Skeletal muscle tissue (tissue), 4 donors: ENCODE measurements around the gene TNIK. TPM values are rescaled to one million over a fixed set of nuclear protein-coding genes. Genes with fewer than 3 reads are reported as not detected.
"Not testable (repeated sequence)": the region's sequence is repeated elsewhere in the genome, so short reads cannot be mapped to it uniquely, and the experiment has no call there.

Source experiments
- H3K27ac ChIP-seq: one replicate; pipeline ENCODE4 v1.7.0; 2013; ENCODE audit warnings: mild to moderate bottlenecking, low read depth, low read length, inconsistent platforms
- H3K27me3 ChIP-seq, 3 donors: one replicate each; pipeline ENCODE4 v1.7.0; 2013; ENCODE audit warnings: low read length in 3 of 3; ENCODE audit not compliant: control insufficient read depth in 3 of 3, insufficient read depth in 3 of 3
- H3K36me3 ChIP-seq, 3 donors: one replicate each; pipeline ENCODE4 v1.7.0; 2013; ENCODE audit warnings: low read length in 3 of 3; ENCODE audit not compliant: control insufficient read depth in 3 of 3, insufficient read depth in 3 of 3
- H3K4me1 ChIP-seq, 3 donors: one replicate each; pipeline ENCODE4 v1.7.0; 2013; ENCODE audit warnings: low read length in 3 of 3, mild to moderate bottlenecking in 3 of 3; ENCODE audit not compliant: control insufficient read depth in 3 of 3, insufficient read depth in 3 of 3
- H3K4me3 ChIP-seq, 3 donors: one replicate each; pipeline ENCODE4 v1.7.0; 2013; ENCODE audit warnings: low read length in 3 of 3
- H3K9ac ChIP-seq, 3 donors: one replicate each; pipeline ENCODE4 v1.7.0; 2013; ENCODE audit warnings: low read length in 3 of 3, mild to moderate bottlenecking in 3 of 3, moderate library complexity in 2 of 3, low read depth in 1 of 3
- H3K9me3 ChIP-seq, 3 donors: one replicate each; pipeline ENCODE4 v1.7.0; 2013; ENCODE audit warnings: low read length in 3 of 3; ENCODE audit not compliant: control insufficient read depth in 3 of 3
- total RNA-seq: library from RNA; depleted of rRNA; stranded (reverse); fragments of >200 nt; gene quantifications from one replicate; pipeline ENCODE4 v1.2.3, GENCODE V29; 2014
- donor health status: Osteomylitis.

The TNIK gene
- total RNA-seq, 1 donor from 2014 or later: 31.3 TPM

- not testable (repeated sequence) for H3K4me3 ChIP-seq, H3K27ac ChIP-seq, H3K9me3 ChIP-seq, H3K4me1 ChIP-seq, H3K9ac ChIP-seq, H3K36me3 ChIP-seq, H3K27me3 ChIP-seq
Measured at GRCh38 chr3:171241655-171242054, 218.6 kb downstream of the TNIK start.

- H3K36me3 ChIP-seq: no peaks in the 10 kb centered on the region
- no peak overlapping the region for H3K9ac ChIP-seq
- H3K4me1 ChIP-seq: peaks cover 3 to 17% (median 6%) of the 10 kb centered on the region in 3 donors
- no peaks in the 10 kb centered on the region for H3K27me3 ChIP-seq
- no peak overlapping the region for H3K27ac ChIP-seq
- H3K4me3 ChIP-seq: no peak overlapping the region
- no peaks in the 10 kb centered on the region for H3K9me3 ChIP-seq
Measured at GRCh38 chr3:171240504-171240835, 219.7 kb downstream of the TNIK start.

GRCh38 chr3:171239757-171240503 is 220.3 kb downstream of the TNIK start:
- no peak overlapping the region for H3K4me3 ChIP-seq
- no peak overlapping the region for H3K9ac ChIP-seq
- H3K36me3 ChIP-seq: no peaks in the 10 kb centered on the region
- no peaks in the 10 kb centered on the region for H3K9me3 ChIP-seq
- no peaks in the 10 kb centered on the region for H3K27me3 ChIP-seq
- H3K4me1 ChIP-seq: peaks cover 3 to 17% (median 6%) of the 10 kb centered on the region in 3 donors
- H3K27ac ChIP-seq: no peak overlapping the region

GRCh38 chr3:171237009-171237385 is 223.2 kb downstream of the TNIK start:
- Histone ChIP-seq H3K36me3 (no peaks in the 10 kb centered on the region), H3K9me3 (no peaks in the 10 kb centered on the region), H3K27ac (no peak overlapping the region), H3K27me3 (no peaks in the 10 kb centered on the region), H3K4me3 (no peak overlapping the region), H3K9ac (no peak overlapping the region), H3K4me1 (peaks cover 8 to 29% (median 9%) of the 10 kb centered on the region in 3 donors)

GRCh38 chr3:171236265-171237008 is 223.8 kb downstream of the TNIK start:
- Histone ChIP-seq H3K27me3 (no peaks in the 10 kb centered on the region), H3K36me3 (no peaks in the 10 kb centered on the region), H3K9me3 (no peaks in the 10 kb centered on the region), H3K27ac (no peak overlapping the region), H3K4me1 (peaks cover 8 to 29% (median 9%) of the 10 kb centered on the region in 3 donors), H3K9ac (no peak overlapping the region), H3K4me3 (no peak overlapping the region)

GRCh38 chr3:171234298-171235010 is 225.8 kb downstream of the TNIK start:
- no peaks in the 10 kb centered on the region for H3K36me3 ChIP-seq
- no peaks in the 10 kb centered on the region for H3K9me3 ChIP-seq
- H3K4me3 ChIP-seq: no peak overlapping the region
- no peak overlapping the region for H3K9ac ChIP-seq
- H3K27me3 ChIP-seq: no peaks in the 10 kb centered on the region
- peaks cover 6 to 25% (median 9%) of the 10 kb centered on the region in 3 donors for H3K4me1 ChIP-seq
- H3K27ac ChIP-seq: no peak overlapping the region

- no peak overlapping the region for H3K9ac ChIP-seq
- no peaks in the 10 kb centered on the region for H3K36me3 ChIP-seq
- no peak overlapping the region for H3K27ac ChIP-seq
- no peaks in the 10 kb centered on the region for H3K9me3 ChIP-seq
- peaks cover 6 to 22% (median 9%) of the 10 kb centered on the region in 3 donors for H3K4me1 ChIP-seq
- no peaks in the 10 kb centered on the region for H3K27me3 ChIP-seq
- H3K4me3 ChIP-seq: no peak overlapping the region
Measured at GRCh38 chr3:171231361-171231760, 228.8 kb downstream of the TNIK start.

GRCh38 chr3:171230865-171231264 is 229.3 kb downstream of the TNIK start:
- no peak overlapping the region for H3K27ac ChIP-seq
- no peaks in the 10 kb centered on the region for H3K27me3 ChIP-seq
- peaks cover 4 to 17% (median 6%) of the 10 kb centered on the region in 3 donors for H3K4me1 ChIP-seq
- no peak overlapping the region for H3K9ac ChIP-seq
- H3K4me3 ChIP-seq: no peak overlapping the region
- H3K36me3 ChIP-seq: peaks cover 0 to 2% (median 0%) of the 10 kb centered on the region in 3 donors
- no peaks in the 10 kb centered on the region for H3K9me3 ChIP-seq

- no peak overlapping the region for H3K4me3 ChIP-seq
- no peaks in the 10 kb centered on the region for H3K9me3 ChIP-seq
- H3K4me1 ChIP-seq: peaks cover 0 to 9% (median 0%) of the 10 kb centered on the region in 3 donors
- peaks cover 0 to 2% (median 0%) of the 10 kb centered on the region in 3 donors for H3K36me3 ChIP-seq
- no peaks in the 10 kb centered on the region for H3K27me3 ChIP-seq
- no peak overlapping the region for H3K27ac ChIP-seq
- H3K9ac ChIP-seq: no peak overlapping the region
Measured at GRCh38 chr3:171229173-171229572, 231.0 kb downstream of the TNIK start.

- Histone ChIP-seq H3K4me1 (peaks cover 0 to 12% (median 0%) of the 10 kb centered on the region in 3 donors), H3K27ac (no peak overlapping the region), H3K27me3 (no peaks in the 10 kb centered on the region)
Measured at GRCh38 chr3:171228240-171228639, 232.0 kb downstream of the TNIK start.

More at GRCh38 chr3:171228240-171228639, 232.0 kb downstream of the TNIK start:
- no peak overlapping the region for H3K9ac ChIP-seq
- peaks cover 0 to 2% (median 0%) of the 10 kb centered on the region in 3 donors for H3K36me3 ChIP-seq
- no peak overlapping the region for H3K4me3 ChIP-seq
- no peaks in the 10 kb centered on the region for H3K9me3 ChIP-seq
